ENCODE measurements around the gene MEN1.
"Not testable (repeated sequence)": the region's sequence is repeated elsewhere in the genome, so short reads cannot be mapped to it uniquely, and the experiment has no call there.

MEN1 gene

DNA sequence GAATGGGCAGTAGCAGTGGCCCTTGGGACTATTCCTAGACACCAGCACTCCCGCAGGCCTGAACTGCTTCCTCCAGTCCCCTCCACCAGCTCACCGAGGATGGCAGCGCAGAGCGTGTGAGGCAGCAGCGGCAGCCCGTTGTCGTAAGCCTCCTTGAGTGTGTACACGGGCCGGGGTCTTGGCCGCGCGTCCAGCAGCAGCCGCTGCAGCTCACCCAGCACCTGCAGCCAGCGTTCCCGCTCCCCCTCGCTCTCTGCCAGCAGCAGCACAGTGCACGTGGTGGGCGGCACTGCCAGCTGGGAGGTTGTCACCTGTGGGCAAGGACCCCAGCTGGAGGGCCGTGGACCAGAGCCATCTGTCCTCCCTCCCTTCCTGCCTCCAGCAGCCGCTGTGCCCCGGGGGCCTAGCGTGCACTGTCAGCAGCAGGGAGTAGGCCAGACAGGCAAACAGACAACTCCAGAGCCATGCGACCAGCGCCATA is 21.1 kb upstream of the MEN1 start:
- DNase-seq: no peak

DNA sequence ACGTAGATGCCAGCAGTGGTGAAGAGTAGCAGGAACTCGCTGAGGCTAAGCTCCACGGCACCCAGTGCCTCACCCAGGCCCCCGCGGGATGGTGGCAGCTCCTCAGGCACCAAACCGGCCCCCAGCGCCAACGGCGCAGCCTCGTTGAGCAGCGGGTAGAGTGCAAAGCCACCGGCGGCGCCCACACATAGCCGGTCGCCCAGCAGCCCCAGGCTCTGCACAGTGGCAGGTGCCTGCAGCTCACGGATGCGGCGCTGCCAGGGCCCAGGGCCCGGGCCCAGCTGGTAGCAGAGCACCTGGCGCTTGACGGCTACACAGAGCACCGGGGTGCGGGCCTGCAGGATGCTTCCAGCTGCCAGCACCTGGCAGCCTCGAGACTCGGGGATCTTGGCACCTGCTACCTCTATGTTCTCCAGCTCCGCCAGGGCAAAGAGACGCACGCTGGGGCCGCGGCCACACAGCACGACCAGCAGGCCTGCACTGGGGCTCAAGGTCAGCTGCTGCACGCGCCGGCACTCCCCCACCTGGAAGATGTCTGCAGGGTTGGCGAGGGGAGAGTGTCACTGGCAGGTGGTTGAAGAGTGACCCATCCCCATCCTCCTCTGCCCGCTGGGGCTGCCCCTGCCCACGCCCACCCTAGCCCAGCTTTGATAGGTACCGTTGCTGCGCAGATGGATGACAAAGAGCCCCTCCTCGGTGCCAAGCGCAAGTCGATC is 19.3 kb upstream of the MEN1 start:
- DNase-seq: no peak

DNA sequence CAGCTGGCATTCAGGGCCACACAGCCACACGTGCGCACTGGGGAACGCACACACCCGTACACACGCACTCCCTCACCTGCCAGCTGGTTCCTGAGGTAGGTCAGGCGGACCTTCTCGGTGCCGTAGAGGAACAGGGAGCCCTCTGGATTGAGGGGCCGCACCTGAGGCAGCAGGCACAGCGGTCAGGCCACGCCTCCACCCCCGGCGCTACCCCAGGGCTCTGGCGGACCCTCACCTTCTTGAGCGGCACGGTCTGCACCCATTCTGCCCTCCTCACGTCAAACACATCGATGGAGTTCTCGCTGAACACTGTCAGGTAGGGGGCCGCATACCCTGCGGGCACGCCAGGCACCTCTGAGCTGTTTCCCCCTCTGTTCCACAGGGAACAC is 17.1 kb upstream of the MEN1 start:
- no peak for DNase-seq

DNA sequence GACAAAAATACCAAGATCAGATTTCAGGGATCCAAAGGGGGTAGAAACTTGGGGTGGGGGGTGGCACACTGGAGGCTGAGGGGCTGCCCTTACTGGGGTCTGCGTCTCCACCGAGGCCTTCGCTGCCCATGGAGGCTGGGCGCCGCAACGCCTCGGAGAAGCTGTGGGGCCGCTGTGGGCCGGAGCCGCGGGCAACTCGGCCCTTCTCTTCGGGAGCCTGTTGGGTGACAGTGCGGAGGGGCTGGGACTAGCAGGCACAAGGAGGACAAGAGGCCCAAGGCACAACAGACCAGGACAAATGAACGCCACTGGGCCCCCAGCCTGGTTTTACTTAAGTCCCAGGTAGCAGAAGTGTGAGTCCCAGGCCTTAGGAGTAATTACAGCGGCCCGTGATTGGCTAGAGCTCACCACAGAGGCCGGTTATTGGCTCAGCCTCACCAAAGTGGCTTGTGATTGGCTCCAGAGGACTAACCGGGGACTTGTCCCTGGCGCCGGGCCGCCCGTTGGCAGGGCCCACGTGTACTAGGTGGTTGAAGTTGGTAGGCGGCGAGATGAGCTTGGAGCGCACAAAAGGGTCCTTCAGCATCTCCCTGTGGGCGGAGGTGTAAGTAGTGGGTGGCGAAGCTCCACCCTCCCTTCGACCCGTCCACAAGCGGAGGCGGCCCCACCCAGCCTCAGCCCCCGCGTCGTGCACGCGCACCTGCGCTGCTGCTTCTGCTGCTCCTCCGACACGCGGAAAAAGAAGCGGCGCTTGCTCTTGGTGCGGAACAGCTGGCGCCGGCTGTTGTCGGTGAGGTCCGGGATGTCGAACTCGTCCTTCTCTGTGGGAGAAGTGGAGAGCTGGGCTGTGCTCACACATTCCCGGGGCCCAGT is 16.5 kb upstream of the MEN1 start:
- DNase-seq: no peak

DNA sequence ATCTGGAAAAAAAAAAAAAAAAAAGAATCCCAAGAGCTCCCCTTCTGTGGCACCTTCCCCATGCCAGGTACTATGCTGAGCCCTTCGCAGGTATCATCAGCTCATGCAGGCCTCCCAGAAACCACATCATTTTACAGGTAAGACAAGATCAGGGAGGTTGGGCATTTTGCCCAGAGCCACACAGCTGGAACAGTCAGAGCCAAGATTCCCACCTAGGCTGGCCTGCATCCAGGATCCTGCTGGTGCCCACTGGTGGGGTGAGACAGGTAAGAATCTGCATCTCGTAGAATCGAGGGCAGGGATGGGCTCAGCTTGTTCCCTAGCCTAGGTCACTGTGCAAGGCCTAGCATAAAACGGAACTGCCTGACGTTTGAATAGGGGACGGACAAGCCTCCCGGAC is 15.7 kb upstream of the MEN1 start:
- no peak for DNase-seq

DNA sequence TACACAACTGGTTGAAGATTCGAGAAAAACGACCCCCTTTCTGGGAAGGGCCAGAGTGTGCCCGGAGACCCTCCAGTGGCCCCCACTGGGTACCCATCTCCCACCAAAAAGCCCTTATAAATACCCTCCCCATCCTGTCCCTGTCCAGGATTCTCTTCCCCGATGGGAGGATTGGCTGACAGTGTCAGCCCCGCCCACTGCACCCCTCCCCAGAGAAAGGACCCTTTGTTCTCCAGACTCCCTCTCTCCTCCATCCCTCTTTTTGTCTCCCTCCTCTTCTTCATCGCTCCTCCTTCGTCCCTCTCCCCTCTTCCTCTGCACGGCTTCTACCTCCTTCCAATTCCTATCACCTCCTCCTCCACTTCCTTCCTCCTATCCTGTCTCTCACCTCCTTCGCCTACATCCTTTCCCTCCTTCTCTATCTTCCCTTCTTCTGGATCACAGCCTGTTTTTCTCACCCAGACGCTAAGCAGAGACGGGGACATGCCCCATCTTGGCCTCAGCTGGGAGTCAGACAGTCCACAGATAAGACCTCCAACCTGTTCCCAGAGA is 13.3 kb upstream of the MEN1 start:
- no peak for DNase-seq

DNA sequence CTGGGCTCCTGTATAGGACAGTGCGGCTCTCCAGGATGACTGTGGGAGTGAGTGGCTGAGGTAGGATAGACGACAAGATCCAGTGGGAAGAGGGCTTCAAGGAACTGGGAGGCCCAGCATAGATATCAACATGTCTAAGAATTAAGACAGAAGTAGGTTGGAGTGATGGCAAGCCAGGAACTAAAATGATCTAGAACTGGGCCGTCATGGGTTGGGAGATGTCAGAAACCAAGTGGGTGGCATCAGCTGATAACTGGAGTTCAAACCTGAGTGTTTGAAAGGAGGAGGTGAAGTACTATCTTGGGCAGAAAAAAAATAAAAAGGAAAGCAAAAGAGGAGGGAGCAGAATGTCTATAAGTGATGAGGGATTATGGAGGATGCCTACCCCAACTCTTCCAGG is 7.1 kb upstream of the MEN1 start:
- DNase-seq: no peak

DNA sequence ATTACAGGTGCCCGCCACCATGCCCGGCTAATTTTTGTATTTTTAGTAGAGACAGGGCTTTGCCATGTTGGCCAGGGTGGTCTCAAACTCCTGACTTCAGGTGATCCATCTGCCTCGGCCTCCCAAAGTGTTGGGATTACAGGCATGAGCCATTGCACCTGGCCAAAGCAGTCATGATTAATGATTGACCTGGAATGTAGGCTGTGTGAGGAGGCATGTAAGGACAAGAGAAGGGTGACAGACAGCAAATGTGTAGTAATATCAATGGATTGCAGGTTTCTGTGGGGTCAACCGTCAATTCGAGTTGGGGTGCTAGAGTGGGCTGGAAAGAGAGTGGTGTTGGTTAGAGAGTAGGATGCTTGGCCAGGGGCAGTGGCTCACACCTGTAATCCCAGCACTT is 5.1 kb upstream of the MEN1 start:
- not testable (repeated sequence) for DNase-seq

DNA sequence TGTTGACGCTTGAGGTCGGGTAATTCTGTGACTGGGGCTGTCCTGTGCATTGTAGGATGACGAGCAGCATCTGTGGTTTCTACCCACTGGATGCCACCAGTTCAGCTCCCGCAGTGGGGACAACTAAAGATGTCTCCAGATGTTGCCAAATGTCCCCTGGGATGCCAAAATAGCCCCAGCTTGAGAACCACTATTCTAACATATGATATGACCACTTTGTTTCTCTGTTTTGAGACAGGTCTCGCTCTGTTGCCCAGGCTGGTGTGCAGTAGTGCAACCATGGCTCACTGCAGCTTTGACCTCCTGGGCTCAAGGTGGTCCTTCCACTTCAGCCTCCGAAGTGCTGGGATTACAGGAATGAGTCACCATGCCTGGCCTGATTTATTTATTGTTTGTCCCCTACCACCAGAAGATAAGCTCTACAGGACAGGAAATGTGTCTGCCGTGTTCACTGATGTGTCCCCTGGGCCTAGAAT is 4.4 kb upstream of the MEN1 start:
- no peak for DNase-seq

DNA sequence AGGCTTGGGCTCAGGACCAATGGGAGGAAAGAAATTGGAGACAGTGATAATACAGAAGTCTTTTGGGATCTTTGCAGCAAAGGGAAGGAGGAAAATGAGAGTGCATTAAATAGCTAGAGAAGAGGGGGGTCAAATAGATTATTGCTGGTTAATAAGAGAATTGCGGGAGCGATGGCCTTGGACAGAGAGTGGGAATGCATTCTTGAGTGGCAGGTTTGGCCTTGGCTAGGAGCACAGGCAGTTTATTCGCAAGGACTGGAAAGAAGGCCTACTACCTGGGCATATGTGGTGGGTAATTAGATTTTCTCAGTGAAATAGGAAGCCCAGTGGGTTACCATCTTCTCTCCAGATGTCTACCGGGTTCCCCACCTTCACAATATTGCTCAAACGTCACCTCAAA is 3.5 kb upstream of the MEN1 start:
- no peak for DNase-seq

DNA sequence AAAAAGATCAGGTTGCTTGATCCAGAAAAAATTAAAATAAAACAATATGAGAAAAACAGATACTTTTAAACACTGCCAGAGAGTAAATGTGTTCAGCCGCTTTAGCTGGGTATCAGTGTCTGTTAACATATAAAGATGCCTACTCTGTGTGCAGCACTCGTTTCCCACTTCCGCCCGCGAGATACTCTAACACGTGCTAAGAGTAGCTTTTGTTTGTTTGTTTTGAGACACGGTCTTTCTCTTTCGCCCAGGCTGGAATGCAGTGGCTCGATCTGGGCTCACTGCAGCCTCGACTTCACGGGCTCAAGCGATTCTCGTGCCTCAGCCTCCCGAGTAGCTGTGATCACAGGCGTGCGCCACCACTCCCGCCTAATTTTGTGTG is 531 bp upstream of the MEN1 start:
- DNase-seq: no peak

DNA sequence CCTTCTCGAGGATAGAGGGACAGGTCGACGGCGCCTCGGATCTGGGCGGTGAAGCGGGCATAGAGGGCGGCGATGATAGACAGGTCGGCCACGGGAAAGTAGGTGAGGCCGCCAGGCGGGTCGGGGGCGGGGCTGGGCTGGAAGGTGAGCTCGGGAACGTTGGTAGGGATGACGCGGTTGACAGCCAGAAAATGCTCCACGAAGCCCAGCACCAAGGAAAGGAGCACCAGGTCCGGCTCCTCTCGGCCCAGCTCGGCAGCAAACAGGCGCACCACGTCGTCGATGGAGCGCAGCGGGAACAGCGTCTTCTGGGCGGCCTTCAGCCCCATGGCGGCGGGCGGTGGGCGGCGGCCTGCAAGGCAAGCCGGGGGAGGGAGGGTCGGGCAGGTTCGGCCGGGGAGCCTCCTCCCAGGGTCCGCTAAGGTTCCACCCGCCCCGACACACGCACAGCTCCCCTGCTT is 540 bp downstream of the MEN1 start:
- no peak for DNase-seq

DNA sequence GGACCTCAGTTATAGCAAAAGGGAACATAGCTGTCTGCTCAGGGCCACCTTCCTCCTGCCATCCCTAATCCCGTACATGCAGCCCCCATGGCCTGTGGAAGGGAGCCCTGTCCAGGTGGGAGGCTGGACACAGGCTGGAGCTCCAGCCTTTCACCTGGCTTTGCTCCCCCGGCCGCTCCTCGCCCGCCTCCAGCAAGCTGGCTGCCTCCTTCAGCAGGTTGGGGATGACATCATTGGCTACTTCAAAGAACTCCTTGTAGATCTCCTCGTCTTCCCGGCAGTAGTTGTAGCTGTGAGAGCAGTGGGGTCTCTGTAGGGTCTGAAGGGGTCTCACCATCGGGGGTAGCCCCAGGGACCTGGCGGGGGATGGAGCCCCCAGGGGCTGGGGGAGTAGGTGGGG is 4.9 kb downstream of the MEN1 start:
- no peak for DNase-seq

DNA sequence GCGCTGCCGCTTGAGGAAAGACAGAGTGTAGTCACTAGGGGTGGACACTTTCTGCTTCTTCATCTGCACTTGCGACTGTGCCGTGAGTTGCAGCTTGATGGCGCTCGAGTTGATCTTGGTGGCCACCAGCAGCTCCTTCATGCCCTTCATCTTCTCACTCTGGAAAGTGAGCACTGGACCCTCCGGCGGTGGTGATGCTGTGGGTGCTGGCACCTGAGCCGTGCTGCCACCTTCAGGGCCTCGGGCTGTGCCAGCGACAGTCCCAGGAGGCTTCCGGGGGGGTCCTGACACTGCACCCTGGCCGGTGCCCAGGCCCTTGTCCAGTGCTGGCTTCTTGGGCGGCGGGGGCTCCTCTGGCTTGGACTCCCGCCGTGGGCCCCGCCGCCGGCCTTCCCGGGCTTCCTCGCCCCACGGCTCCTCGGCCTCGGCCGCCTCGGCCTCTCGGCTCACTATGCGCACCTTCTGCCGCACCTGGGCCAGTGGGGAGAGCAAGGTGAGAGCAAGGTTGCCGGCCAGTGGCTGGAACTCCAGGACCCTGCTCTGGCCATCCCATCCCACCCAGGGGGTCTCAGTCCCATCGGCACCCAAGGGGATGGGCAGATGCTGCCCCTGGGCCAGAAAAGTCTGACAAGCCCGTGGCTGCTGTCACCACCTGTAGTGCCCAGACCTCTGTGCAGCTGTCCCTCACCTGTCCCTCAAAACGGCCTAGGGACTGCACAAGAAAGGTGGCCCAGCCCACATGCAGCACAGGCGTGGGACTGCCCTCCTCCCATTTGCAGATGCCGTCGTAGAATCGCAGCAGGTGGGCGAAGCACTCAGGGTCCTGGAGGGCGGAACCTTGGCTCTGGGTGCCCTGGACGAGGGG is 5.8 kb downstream of the MEN1 start:
- no peak for DNase-seq

DNA sequence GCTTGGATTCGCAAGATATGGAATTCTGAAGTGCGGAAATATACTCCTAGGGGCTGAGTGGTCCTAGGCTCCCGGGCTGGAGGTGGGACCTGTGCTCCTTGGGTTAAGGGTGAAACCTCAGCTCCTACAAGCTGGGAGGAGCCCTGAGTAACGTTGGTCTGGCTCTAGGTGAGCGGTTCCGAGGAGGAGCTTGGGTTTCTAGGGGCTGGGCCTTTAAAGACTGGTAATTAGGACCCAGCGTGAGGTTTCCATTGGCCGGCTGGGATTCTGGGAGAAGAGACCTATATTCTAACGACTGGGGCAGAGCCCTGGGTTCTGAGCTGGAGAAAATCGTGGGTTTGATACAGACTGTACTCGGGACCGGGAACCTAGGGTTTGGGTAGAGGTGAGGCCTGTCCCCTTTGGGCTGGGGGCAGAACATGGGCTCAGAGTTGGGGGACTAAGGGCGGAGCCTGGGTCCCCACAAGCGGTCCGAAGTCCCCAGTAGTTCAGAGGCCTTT is 6.5 kb downstream of the MEN1 start:
- no peak for DNase-seq

DNA sequence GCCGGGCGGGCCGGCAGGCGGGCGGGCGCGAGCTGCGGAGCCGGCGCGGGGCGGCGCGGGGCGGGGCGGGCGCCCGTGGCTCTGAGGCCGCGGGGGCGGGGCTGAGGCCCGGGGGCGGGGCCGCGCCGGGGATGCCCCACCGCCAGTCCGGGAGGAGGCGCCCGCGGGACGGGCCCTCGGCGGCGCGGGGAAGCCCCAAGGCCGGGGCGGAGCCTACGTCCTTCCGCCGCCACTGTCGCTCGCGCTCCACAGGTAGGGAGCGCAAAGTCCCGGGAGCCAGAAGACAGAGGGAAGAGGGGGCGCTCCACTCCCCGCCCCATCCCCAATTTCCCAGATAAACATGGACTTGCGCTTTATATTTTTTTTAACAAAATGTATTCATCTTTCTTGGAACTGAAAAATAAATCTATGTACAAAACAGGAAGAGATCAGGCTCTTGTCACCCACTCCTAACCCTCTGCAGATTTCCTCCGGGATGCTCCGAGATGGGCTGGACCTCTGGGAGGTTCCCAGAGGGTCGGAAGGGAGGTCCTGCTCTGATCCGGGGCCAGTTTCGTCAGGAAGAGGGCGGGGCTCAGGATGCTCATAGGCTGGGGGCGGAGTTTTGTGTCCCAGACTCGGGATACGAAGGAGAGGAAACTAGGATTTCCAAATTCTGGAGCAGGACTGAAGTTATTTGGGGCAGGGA is 7.0 kb downstream of the MEN1 start, which contains the start of gene MAP4K2:
TSS of gene MAP4K2 (minus strand) at position 57 of the 688 bp plus-strand sequence. CDS start 65 bp downstream, outside the sequence.
- DNase-seq: peak; percentile 88

DNA sequence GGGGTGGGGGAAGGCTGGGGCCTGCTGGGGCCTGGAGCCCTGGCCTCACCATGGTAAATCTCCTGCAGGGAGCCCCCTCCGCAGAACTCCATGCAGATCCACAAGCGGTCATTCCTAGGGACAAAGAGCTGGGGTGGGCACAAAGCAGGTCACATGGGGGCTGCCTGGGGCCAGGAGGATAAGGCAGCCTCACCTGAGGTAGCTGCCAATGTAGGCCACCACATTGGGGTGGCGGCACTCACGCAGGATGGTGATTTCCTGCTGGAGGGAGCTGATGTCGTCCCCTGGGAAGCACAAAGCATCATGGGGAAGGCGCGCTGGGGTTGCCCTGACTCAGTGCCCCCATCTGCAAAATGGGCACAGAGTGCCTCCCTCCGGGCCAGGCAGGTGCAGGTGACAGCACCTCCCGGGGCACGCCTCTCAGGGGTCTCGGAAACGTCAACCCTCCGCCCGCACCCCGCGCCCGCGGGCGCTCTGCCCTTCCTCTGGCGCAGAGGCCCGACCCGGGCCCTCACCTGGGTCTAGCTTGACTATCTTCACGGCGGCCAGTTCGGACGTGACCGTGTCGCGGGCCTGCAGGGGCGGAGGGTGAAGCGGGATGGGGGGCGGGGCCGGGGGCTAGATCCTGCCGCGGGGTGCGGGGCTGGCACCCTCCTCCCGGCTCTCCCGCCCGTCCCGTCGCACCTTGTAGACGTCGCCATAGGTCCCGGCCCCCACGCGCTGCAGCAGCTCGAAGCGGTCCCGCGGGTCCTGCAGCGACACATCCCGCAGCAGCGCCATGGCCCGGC is 7.8 kb downstream of the MEN1 start:
- DNase-seq: peak; percentile 47

DNA sequence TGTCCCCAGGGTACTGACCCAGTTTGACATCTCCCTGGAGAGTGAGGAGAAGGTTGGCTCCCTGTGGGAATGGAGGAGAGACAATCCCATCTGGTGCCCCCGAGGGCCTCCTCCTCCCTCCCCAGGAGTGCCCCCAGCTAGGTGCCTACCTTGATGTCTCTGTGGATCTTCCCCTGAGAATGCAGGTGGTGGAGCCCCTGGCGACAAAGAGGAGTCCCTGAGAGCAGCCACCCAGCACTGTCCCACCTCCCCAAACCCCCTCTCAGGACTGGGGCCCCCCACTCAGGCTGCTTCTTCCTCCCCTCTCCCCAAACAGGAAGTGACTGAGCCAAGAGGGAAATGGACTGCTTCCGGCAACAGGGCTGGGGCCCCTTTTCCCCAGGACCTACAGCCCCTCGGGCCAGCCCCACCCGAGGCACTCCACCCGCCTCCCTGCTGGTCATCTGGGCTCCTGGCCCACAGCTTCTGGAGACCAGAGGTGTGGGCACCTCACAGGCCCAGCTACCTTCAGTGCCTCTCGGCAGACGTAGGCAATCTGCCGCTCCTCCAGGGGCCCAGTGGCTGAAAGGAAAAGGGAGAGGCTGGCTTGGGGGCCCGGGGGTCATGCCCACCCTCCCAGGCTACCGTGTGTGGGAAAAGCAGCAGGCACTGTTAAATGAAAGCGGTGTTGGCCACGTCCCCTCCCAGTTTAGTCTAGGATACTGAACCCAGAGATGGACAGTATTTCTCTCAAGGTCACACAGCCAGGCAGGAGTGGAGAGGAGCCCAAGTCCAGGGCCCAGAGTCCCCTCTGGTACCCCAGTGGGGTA is 8.6 kb downstream of the MEN1 start:
- no peak for DNase-seq

DNA sequence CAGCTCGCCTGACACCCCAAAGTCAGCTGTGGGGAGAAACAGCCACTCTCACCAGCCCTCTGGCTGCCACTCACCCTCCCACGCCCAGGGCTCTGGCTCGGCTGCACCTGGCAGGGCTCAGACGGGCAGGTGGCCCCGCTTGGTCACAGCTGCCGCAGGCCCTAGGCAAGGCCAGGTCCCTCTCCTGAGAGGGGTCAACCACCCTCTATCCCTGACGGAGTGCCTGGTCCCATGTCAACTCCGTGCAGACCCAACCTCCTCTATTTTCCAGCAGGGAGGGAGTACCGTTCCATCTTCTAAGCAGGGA is 9.2 kb downstream of the MEN1 start:
- DNase-seq: no peak

All from CD4-positive, alpha-beta T cell treated with Interleukin-15 for 1 hour (primary cell).